Epithelial cell of prostate (primary cell): ENCODE results near the gene TRABD.

ENCODE experiments used
- DNase-seq: peaks from one replicate; pipeline ENCODE4 v3.0.0-alpha.2; 2011; ENCODE audit warnings: low read depth, low spot score
- H3K27ac ChIP-seq: fragments of 450-650 bp; 2 replicates; pipeline ENCODE4 v1.5.1; 2017; ENCODE audit warnings: mild to moderate bottlenecking

TRABD gene

GRCh38 chr22:50228366-50228765, 42.7 kb downstream of the TRABD start:
- no peak for DNase-seq
- H3K27ac ChIP-seq, result no peak overlapping the region

- DNase-seq, result no peak
- H3K27ac ChIP-seq, result no peak overlapping the region
Observed at GRCh38 chr22:50229370-50229769, 43.7 kb downstream of the TRABD start.

GRCh38 chr22:50232481-50233151, 46.9 kb downstream of the TRABD start:
- no peak overlapping the region for H3K27ac ChIP-seq
- DNase-seq, result no peak

GRCh38 chr22:50233223-50233622, 47.5 kb downstream of the TRABD start:
- no peak for DNase-seq
- H3K27ac ChIP-seq, result no peak overlapping the region

GRCh38 chr22:50236731-50237409, 51.2 kb downstream of the TRABD start:
- no peak for DNase-seq
- no peak overlapping the region for H3K27ac ChIP-seq

- no peak for DNase-seq
Observed at GRCh38 chr22:50238755-50239154, 53.0 kb downstream of the TRABD start.

GRCh38 chr22:50242406-50242949, 56.8 kb downstream of the TRABD start:
- DNase-seq, result no peak
- no peak overlapping the region for H3K27ac ChIP-seq

More at GRCh38 chr22:50238755-50239154, 53.0 kb downstream of the TRABD start:
- H3K27ac ChIP-seq, result no peak overlapping the region

GRCh38 chr22:50243685-50244419, 58.1 kb downstream of the TRABD start:
- no peak for DNase-seq
- peak overlapping the region; percentile 86 for H3K27ac ChIP-seq

- H3K27ac ChIP-seq, result peak within 1 kb of the TSS; percentile 86
- DNase-seq, result peak; percentile 51
Observed at GRCh38 chr22:50244420-50245213, 58.9 kb downstream of the TRABD start, which contains the start of gene TUBGCP6. TUBGCP6 (minus strand) TSS chr22:50245023; CDS start chr22:50244459, 564 bp downstream.

GRCh38 chr22:50245214-50246072, 59.7 kb downstream of the TRABD start:
- peak overlapping the region; percentile 86 for H3K27ac ChIP-seq
- no peak for DNase-seq

- H3K27ac ChIP-seq, result no peak overlapping the region
- DNase-seq, result no peak
Observed at GRCh38 chr22:50246242-50247175, 60.8 kb downstream of the TRABD start.

GRCh38 chr22:50247748-50248147, 62.0 kb downstream of the TRABD start:
- H3K27ac ChIP-seq, result no peak overlapping the region
- DNase-seq, result no peak

GRCh38 chr22:50248196-50249081, 62.7 kb downstream of the TRABD start:
- DNase-seq, result no peak
- H3K27ac ChIP-seq, result no peak overlapping the region
